ENCODE measurements around the gene SMOC2.

The SMOC2 gene

DNA sequence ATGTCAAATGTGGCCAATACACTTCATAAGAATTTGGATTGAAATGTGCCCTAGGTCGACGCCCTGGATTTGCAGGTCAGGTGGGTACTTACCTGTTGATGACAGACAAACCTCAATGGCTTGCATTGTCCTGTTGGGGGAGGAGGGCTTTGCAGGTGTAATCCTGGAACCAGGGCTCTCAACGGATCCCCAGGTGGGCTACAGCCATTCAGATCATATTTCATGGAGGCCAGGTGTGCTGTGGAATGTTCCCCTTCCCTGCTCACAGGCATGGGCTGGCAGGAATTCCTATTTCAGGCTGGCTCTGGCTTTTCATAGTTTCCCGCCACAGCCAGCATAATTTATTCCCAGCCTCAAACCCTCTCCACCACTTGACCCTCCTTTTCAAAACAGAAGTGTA is 254.7 kb downstream of the SMOC2 start:
- Histone ChIP-seq H3K9me3 (ENCODE audit: control insufficient read depth, insufficient read depth, low read depth, low read length) (no peaks in the 10 kb centered on the region), H3K27ac (ENCODE audit: extremely low read depth, low read depth, low read length) (no peak overlapping the region), H3K36me3 (ENCODE audit: control insufficient read depth in 2 of 2, insufficient read depth in 1 of 2, low read length in 2 of 2) (no peaks in the 10 kb centered on the region), H3K4me1 (ENCODE audit: control insufficient read depth, insufficient read depth, low read length) (no peaks in the 10 kb centered on the region), H3K4me3 (ENCODE audit: low read depth, low read length) (no peak overlapping the region)
- TF ChIP-seq ZNF37A (tag by site-specific recombination; IDR thresholded peaks at IDR 0.05) = no peak
- ChIA-PET CTCF (interaction anchor here (2.3 kb wide), 1 partner anchor 15 kb away, joined by 13 read pairs; no protein-coding TSS in a partner anchor), POLR2A (no interaction called here)

DNA sequence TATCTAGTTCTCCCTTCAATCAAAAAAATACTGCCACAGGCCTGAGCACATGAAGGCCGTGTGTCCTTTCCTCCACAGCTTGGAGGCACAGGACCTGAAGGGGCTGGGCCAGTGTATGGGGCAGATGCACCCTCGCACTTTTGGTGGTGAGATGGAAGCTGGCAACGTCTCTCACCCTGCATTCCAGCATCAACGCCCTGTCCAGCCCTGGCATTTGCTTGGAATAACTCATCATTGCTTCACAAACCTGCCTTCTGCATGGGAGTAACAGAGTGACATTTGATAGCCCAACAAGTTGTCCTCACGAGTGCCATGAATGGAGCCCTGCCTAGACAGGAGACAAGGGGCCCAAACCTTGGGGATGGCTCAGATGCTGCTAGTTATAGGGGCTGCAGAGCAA is 257.9 kb downstream of the SMOC2 start:
- POLR2A ChIA-PET = interaction anchor here (0.6 kb wide), 1 partner anchor 955 kb away, joined by 3 read pairs; no protein-coding TSS in a partner anchor
- CTCF ChIA-PET = interaction anchor here (1.1 to 1.4 kb wide), 2 partner anchors 12 to 116 kb away, joined by 4 to 5 read pairs; no protein-coding TSS in a partner anchor
- H3K27ac ChIP-seq (ENCODE audit: extremely low read depth, low read depth, low read length) = no peak overlapping the region
- no peak for TF ChIP-seq WT1 (tag by site-specific recombination; IDR thresholded peaks at IDR 0.05)
- TF ChIP-seq, protein P1, sequence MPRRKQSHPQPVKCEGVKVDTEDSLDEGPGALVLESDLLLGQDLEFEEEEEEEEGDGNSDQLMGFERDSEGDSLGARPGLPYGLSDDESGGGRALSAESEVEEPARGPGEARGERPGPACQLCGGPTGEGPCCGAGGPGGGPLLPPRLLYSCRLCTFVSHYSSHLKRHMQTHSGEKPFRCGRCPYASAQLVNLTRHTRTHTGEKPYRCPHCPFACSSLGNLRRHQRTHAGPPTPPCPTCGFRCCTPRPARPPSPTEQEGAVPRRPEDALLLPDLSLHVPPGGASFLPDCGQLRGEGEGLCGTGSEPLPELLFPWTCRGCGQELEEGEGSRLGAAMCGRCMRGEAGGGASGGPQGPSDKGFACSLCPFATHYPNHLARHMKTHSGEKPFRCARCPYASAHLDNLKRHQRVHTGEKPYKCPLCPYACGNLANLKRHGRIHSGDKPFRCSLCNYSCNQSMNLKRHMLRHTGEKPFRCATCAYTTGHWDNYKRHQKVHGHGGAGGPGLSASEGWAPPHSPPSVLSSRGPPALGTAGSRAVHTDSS (tag by site-specific recombination; IDR thresholded peaks at IDR 0.05) = no peak
- no peak for TF ChIP-seq ZNF777 (tag by site-specific recombination; IDR thresholded peaks at IDR 0.05; ENCODE audit: borderline replicate concordance)
- no peak for TF ChIP-seq ZNF433 (tag by site-specific recombination; IDR thresholded peaks at IDR 0.05; ENCODE audit: low read depth)
- TF ChIP-seq, protein P2, sequence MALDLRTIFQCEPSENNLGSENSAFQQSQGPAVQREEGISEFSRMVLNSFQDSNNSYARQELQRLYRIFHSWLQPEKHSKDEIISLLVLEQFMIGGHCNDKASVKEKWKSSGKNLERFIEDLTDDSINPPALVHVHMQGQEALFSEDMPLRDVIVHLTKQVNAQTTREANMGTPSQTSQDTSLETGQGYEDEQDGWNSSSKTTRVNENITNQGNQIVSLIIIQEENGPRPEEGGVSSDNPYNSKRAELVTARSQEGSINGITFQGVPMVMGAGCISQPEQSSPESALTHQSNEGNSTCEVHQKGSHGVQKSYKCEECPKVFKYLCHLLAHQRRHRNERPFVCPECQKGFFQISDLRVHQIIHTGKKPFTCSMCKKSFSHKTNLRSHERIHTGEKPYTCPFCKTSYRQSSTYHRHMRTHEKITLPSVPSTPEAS (tag by site-specific recombination; IDR thresholded peaks at IDR 0.05) = no peak
- TF ChIP-seq ZXDB (tag by site-specific recombination; IDR thresholded peaks at IDR 0.05) = no peak
- TF ChIP-seq, protein P3, sequence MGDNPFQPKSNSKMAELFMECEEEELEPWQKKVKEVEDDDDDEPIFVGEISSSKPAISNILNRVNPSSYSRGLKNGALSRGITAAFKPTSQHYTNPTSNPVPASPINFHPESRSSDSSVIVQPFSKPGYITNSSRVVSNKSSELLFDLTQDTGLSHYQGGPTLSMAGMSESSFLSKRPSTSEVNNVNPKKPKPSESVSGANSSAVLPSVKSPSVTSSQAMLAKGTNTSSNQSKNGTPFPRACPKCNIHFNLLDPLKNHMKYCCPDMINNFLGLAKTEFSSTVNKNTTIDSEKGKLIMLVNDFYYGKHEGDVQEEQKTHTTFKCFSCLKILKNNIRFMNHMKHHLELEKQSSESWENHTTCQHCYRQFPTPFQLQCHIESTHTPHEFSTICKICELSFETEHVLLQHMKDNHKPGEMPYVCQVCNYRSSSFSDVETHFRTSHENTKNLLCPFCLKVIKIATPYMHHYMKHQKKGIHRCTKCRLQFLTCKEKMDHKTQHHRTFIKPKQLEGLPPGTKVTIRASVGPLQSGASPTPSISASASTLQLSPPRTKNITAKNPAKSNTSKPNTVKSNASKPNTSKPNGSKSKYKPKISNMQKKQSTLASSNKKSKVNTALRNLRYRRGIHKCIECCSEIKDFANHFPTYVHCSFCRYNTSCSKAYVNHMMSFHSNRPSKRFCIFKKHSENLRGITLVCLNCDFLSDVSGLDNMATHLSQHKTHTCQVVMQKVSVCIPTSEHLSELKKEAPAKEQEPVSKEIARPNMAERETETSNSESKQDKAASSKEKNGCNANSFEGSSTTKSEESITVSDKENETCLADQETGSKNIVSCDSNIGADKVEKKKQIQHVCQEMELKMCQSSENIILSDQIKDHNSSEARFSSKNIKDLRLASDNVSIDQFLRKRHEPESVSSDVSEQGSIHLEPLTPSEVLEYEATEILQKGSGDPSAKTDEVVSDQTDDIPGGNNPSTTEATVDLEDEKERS (tag by site-specific recombination; IDR thresholded peaks at IDR 0.05) = no peak
- TF ChIP-seq ZNF416 (tag by site-specific recombination; IDR thresholded peaks at IDR 0.05) = no peak
- no peak for TF ChIP-seq IKZF3 (tag by site-specific recombination; IDR thresholded peaks at IDR 0.05)
- no peak for TF ChIP-seq ZNF549 (tag by site-specific recombination; IDR thresholded peaks at IDR 0.05)
- TF ChIP-seq, protein P4, sequence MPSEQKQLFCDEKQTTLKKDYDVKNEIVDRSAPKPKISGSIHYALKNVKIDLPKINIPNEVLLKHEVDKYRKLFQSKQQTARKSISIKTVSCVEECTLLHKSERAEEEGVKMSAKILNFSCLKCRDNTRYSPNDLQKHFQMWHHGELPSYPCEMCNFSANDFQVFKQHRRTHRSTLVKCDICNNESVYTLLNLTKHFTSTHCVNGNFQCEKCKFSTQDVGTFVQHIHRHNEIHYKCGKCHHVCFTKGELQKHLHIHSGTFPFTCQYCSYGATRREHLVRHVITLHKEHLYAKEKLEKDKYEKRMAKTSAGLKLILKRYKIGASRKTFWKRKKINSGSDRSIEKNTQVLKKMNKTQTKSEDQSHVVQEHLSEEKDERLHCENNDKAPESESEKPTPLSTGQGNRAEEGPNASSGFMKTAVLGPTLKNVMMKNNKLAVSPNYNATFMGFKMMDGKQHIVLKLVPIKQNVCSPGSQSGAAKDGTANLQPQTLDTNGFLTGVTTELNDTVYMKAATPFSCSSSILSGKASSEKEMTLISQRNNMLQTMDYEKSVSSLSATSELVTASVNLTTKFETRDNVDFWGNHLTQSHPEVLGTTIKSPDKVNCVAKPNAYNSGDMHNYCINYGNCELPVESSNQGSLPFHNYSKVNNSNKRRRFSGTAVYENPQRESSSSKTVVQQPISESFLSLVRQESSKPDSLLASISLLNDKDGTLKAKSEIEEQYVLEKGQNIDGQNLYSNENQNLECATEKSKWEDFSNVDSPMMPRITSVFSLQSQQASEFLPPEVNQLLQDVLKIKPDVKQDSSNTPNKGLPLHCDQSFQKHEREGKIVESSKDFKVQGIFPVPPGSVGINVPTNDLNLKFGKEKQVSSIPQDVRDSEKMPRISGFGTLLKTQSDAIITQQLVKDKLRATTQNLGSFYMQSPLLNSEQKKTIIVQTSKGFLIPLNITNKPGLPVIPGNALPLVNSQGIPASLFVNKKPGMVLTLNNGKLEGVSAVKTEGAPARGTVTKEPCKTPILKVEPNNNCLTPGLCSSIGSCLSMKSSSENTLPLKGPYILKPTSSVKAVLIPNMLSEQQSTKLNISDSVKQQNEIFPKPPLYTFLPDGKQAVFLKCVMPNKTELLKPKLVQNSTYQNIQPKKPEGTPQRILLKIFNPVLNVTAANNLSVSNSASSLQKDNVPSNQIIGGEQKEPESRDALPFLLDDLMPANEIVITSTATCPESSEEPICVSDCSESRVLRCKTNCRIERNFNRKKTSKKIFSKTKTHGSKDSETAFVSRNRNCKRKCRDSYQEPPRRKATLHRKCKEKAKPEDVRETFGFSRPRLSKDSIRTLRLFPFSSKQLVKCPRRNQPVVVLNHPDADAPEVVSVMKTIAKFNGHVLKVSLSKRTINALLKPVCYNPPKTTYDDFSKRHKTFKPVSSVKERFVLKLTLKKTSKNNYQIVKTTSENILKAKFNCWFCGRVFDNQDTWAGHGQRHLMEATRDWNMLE (tag by site-specific recombination; conservative IDR thresholded peaks at IDR 0.05; ENCODE audit: low read depth) = no peak
- no peak for TF ChIP-seq ZNF843 (tag by site-specific recombination; IDR thresholded peaks at IDR 0.05)
- TF ChIP-seq ZNF202 (tag by site-specific recombination; IDR thresholded peaks at IDR 0.05; ENCODE audit: borderline replicate concordance) = no peak
- no peak for TF ChIP-seq SP2 (tag by site-specific recombination; IDR thresholded peaks at IDR 0.05)
- TF ChIP-seq ZNF211 (tag by site-specific recombination; IDR thresholded peaks at IDR 0.05; ENCODE audit: low read depth) = no peak
- no peak for TF ChIP-seq HOXA7 (CRISPR knock-in tag; IDR thresholded peaks at IDR 0.05; ENCODE audit: borderline replicate concordance)
- TF ChIP-seq ZBTB20 (tag by site-specific recombination; IDR thresholded peaks at IDR 0.05) = no peak
- TF ChIP-seq, protein P5, sequence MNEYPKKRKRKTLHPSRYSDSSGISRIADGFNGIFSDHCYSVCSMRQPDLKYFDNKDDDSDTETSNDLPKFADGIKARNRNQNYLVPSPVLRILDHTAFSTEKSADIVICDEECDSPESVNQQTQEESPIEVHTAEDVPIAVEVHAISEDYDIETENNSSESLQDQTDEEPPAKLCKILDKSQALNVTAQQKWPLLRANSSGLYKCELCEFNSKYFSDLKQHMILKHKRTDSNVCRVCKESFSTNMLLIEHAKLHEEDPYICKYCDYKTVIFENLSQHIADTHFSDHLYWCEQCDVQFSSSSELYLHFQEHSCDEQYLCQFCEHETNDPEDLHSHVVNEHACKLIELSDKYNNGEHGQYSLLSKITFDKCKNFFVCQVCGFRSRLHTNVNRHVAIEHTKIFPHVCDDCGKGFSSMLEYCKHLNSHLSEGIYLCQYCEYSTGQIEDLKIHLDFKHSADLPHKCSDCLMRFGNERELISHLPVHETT (tag by site-specific recombination; IDR thresholded peaks at IDR 0.05) = no peak
- no peak for TF ChIP-seq MZF1 (tag by site-specific recombination; IDR thresholded peaks at IDR 0.05; ENCODE audit: borderline replicate concordance)
- no peaks in the 10 kb centered on the region for H3K36me3 ChIP-seq (ENCODE audit: control insufficient read depth in 2 of 2, insufficient read depth in 1 of 2, low read length in 2 of 2)
- H3K9me3 ChIP-seq (ENCODE audit: control insufficient read depth, insufficient read depth, low read depth, low read length) = no peaks in the 10 kb centered on the region
- no peak overlapping the region for H3K4me3 ChIP-seq (ENCODE audit: low read depth, low read length)
- H3K4me1 ChIP-seq (ENCODE audit: control insufficient read depth, insufficient read depth, low read length) = no peaks in the 10 kb centered on the region

All from HEK293 (cell line).